HCT116 (cell line): ENCODE data around the gene OR6C2. TPM values are rescaled to one million over a fixed set of nuclear protein-coding genes. Genes with fewer than 3 reads are reported as not detected.

Experiments
- ATAC-seq: fragments of 200-7000 bp; cut with Tn5 transposase; 2 replicates; pipeline ENCODE4 v1.9.1; 2020; ENCODE audit warnings: mild to moderate bottlenecking, moderate library complexity
- BruUV-seq: library from RNA; stranded (reverse); fragments of 400-500 nt; replicated peaks from 2 replicates; lab custom pipeline; 2021; lab: Mats Ljungman, UMichigan
- CTCF ChIA-PET: fragments of 300-600 bp; sonication (Branson Sonifier 250); formaldehyde crosslinking; loops from one replicate; lab custom pipeline; 2021; ENCODE audit warnings: antibody characterized with exemption; lab: Charles Lee
- POLR2A ChIA-PET: fragments of 300-600, 350-600 bp; sonication (Branson Sonifier 250); formaldehyde crosslinking; loops from one replicate; lab custom pipeline; 2021; ENCODE audit warnings: antibody characterized with exemption; lab: Charles Lee
- RAD21 ChIA-PET, 2 experiments: fragments of 300-600 bp; sonication (Branson Sonifier 250); formaldehyde crosslinking; loops; one replicate each; lab custom pipeline; 2023; ENCODE audit warnings: low total read pairs in 2 of 2; ENCODE audit not compliant: uncharacterized antibody in 2 of 2, unreplicated experiment in 2 of 2, low non-redundant PET in 1 of 2; lab: Charles Lee
- DNase-seq: peaks from one replicate; pipeline ENCODE4 v3.0.0-alpha.2; 2010; ENCODE audit warnings: low read depth, low spot score
- H2AFZ ChIP-seq: fragments of 200-600 bp; shearing (Covaris generic), sonication (generic); 2 replicates; pipeline ENCODE4 v1.6.1; 2017; ENCODE audit warnings: low read depth, mixed run types, mixed read lengths, antibody characterized with exemption, low read length; ENCODE audit not compliant: poor library complexity, severe bottlenecking
- H3K27ac ChIP-seq: 2 replicates; pipeline ENCODE4 v1.5.1; 2012; ENCODE audit warnings: low read depth, low read length
- H3K27me3 ChIP-seq: fragments of 200-600 bp; sonication (generic); 2 replicates; pipeline ENCODE4 v1.6.1; 2016; ENCODE audit warnings: mixed run types, low read length, mixed read lengths; ENCODE audit not compliant: insufficient read depth
- H3K36me3 ChIP-seq, 2 experiments: fragments of 200-500 bp in 1 of 2; fragments of 200-600 bp in 1 of 2; sonication (Bioruptor generic) in 1 of 2; sonication (generic) in 1 of 2; 2 replicates each; pipeline versions ENCODE4 v1.5.1 to v1.6.1; 2014 to 2016; ENCODE audit warnings: low read length in 2 of 2, inconsistent platforms in 1 of 2, mixed read lengths in 1 of 2, mixed run types in 1 of 2; ENCODE audit not compliant: insufficient read depth in 2 of 2, control insufficient read depth in 1 of 2
- H3K4me1 ChIP-seq, 2 experiments: fragments of 200-600 bp in 1 of 2; sonication (generic) in 1 of 2; 2 replicates each; pipeline versions ENCODE4 v1.5.1 to v1.6.1; 2012 to 2017; ENCODE audit warnings: low read length in 2 of 2, inconsistent platforms in 1 of 2, mild to moderate bottlenecking in 1 of 2, mixed read lengths in 1 of 2, mixed run types in 1 of 2, moderate library complexity in 1 of 2; ENCODE audit not compliant: insufficient read depth in 2 of 2, control insufficient read depth in 1 of 2
- H3K4me2 ChIP-seq: fragments of 200-600 bp; sonication (generic); 2 replicates; pipeline ENCODE4 v1.6.1; 2017; ENCODE audit warnings: mixed run types, low read length, mixed read lengths
- H3K4me3 ChIP-seq, 2 experiments: fragments of 200-600 bp in 1 of 2; sonication (generic) in 1 of 2; replicated peaks in 1 of 2; 2 replicates each; pipeline ENCODE4 v1.5.1; 2011 to 2016; ENCODE audit warnings: low read length in 2 of 2, control low read depth in 1 of 2, low read depth in 1 of 2, mild to moderate bottlenecking in 1 of 2, mixed read lengths in 1 of 2, mixed run types in 1 of 2
- H3K79me2 ChIP-seq: fragments of 200-600 bp; sonication (generic); 2 replicates; pipeline ENCODE4 v1.6.1; 2017; ENCODE audit warnings: mild to moderate bottlenecking, mixed run types, low read length, moderate library complexity, mixed read lengths; ENCODE audit not compliant: insufficient read depth
- H3K9ac ChIP-seq: fragments of 200-600 bp; sonication (generic); 2 replicates; pipeline ENCODE4 v1.6.1; 2016; ENCODE audit warnings: low read length, mixed read lengths
- H3K9me2 ChIP-seq: fragments of 200-600 bp; sonication (generic), shearing (Covaris generic); 2 replicates; pipeline ENCODE4 v1.6.1; 2017; ENCODE audit warnings: mixed run types, mild to moderate bottlenecking, moderate library complexity; ENCODE audit not compliant: insufficient read depth
- H3K9me3 ChIP-seq, 2 experiments: fragments of 200-500 bp in 1 of 2; fragments of 200-600 bp in 1 of 2; sonication (Bioruptor generic) in 1 of 2; sonication (generic) in 1 of 2; 2 replicates each; pipeline ENCODE4 v1.6.1; 2014 to 2017; ENCODE audit warnings: low read length in 2 of 2, mixed read lengths in 2 of 2, inconsistent platforms in 1 of 2, low read depth in 1 of 2, mild to moderate bottlenecking in 1 of 2, mixed run types in 1 of 2, moderate library complexity in 1 of 2; ENCODE audit not compliant: control insufficient read depth in 1 of 2, insufficient read depth in 1 of 2
- H4K20me1 ChIP-seq: fragments of 200-600 bp; sonication (generic), shearing (Covaris generic); 2 replicates; pipeline ENCODE4 v1.6.1; 2017; ENCODE audit warnings: mixed run types, mild to moderate bottlenecking, moderate library complexity; ENCODE audit not compliant: insufficient read depth
- CBX3 ChIP-seq: IDR thresholded peaks from 2 replicates; pipeline ENCODE4 v1.6.1; 2012; ENCODE audit warnings: low read depth
- CEBPB ChIP-seq: IDR thresholded peaks from 2 replicates; pipeline ENCODE4 v1.6.1; 2012; ENCODE audit warnings: low read depth
- EGR1 ChIP-seq: IDR thresholded peaks from 2 replicates; pipeline ENCODE4 v1.6.1; 2012; ENCODE audit warnings: low read depth
- ELF1 ChIP-seq: IDR thresholded peaks from 2 replicates; pipeline ENCODE4 v1.6.1; 2012; ENCODE audit warnings: low read depth, borderline replicate concordance
- EZH2 ChIP-seq: fragments of 200-600 bp; sonication (generic); IDR thresholded peaks from 2 replicates; pipeline ENCODE4 v1.6.1; 2017; ENCODE audit warnings: antibody characterized with exemption, mixed run types
- FOSL1 ChIP-seq: IDR thresholded peaks from 2 replicates; pipeline ENCODE4 v1.6.1; 2012; ENCODE audit warnings: low read depth
- JUND ChIP-seq: IDR thresholded peaks from 2 replicates; pipeline ENCODE4 v1.6.1; 2012
- POLR2A ChIP-seq: IDR thresholded peaks from 2 replicates; pipeline ENCODE4 v1.7.0; 2011; ENCODE audit warnings: borderline replicate concordance; ENCODE audit not compliant: insufficient read depth, insufficient read length; ENCODE audit errors: extremely low read depth
- POLR2AphosphoS5 ChIP-seq: IDR thresholded peaks from 2 replicates; pipeline ENCODE4 v1.6.1; 2011; ENCODE audit warnings: mild to moderate bottlenecking, low read depth, low read length, moderate library complexity
- REST ChIP-seq: IDR thresholded peaks from 2 replicates; pipeline ENCODE4 v1.6.1; 2012; ENCODE audit warnings: low read depth
- SP1 ChIP-seq: IDR thresholded peaks from 2 replicates; pipeline ENCODE4 v1.6.1; 2012; ENCODE audit warnings: low read depth
- YY1 ChIP-seq: IDR thresholded peaks from 2 replicates; pipeline ENCODE4 v1.6.1; 2011; ENCODE audit warnings: low read length, low read depth, moderate library complexity, mild to moderate bottlenecking; ENCODE audit not compliant: insufficient replicate concordance; ENCODE audit errors: extremely low read depth
- ZFX ChIP-seq: fragments of 450-650 bp; IDR thresholded peaks from 2 replicates; pipeline ENCODE4 v1.6.1; 2017
- intact Hi-C: fragments of 100-400 bp; cut with micrococcal nuclease; formaldehyde crosslinking; loops from 2 replicates; pipeline ENCODE4 v1.10.0; 2022
- total RNA-seq: library from RNA; stranded (reverse); gene quantifications from one replicate; pipeline ENCODE4 v1.2.1, GENCODE V29; 2021; ENCODE audit not compliant: unreplicated experiment
- TF ChIP-seq, protein P1 (sequence below), 3 experiments: fragments of 200-600 bp in 1 of 3; sonication (generic) in 1 of 3; IDR thresholded peaks in 2 of 3; conservative IDR thresholded peaks in 1 of 3; 2 replicates each; pipeline ENCODE4 v1.5.1; 2012 to 2017; ENCODE audit warnings: low read depth in 2 of 3, low read length in 2 of 3, antibody characterized with exemption in 1 of 3, borderline replicate concordance in 1 of 3, control low read depth in 1 of 3, mild to moderate bottlenecking in 1 of 3, mixed read lengths in 1 of 3, mixed run types in 1 of 3, moderate library complexity in 1 of 3; ENCODE audit not compliant: insufficient read depth in 1 of 3

Gene OR6C2
- total RNA-seq, 1 experiment from 2014 or later = not detected

GRCh38 chr12:55396326-55396725 lies 47.5 kb upstream of the OR6C2 start:
- no peak for ATAC-seq
- H3K9me2 ChIP-seq = no peaks in the 10 kb centered on the region
- peaks cover 30% of the 10 kb centered on the region for H3K27me3 ChIP-seq
- no peaks in the 10 kb centered on the region for H4K20me1 ChIP-seq
- H3K9ac ChIP-seq = no peak overlapping the region
- DNase-seq = no peak
- H3K36me3 ChIP-seq = no peaks in the 10 kb centered on the region
- ChIA-PET RAD21 (no interaction called here), POLR2A (no interaction called here), CTCF (no interaction called here)
- no peak overlapping the region for H3K4me3 ChIP-seq
- TF ChIP-seq SP1 (no peak), YY1 (no peak)
- no peaks in the 10 kb centered on the region for H3K9me3 ChIP-seq
- H2AFZ ChIP-seq = no peak overlapping the region
- intact Hi-C loops = loop anchor here (10.0 kb wide), 1 partner anchor 218 kb away; no protein-coding TSS in a partner anchor
- no peak overlapping the region for H3K4me2 ChIP-seq
- no peaks in the 10 kb centered on the region for H3K79me2 ChIP-seq
- no TSS peak for BruUV-seq
- H3K4me1 ChIP-seq = no peaks in the 10 kb centered on the region
- no peak overlapping the region for H3K27ac ChIP-seq

- RAD21 ChIA-PET = no interaction called here
- BruUV-seq = no TSS peak
- POLR2A ChIA-PET = no interaction called here
- Histone ChIP-seq H3K27me3 (peaks cover 27% of the 10 kb centered on the region), H3K27ac (no peak within 1 kb of the TSS), H3K9me3 (no peaks in the 10 kb centered on the region), H3K79me2 (no peaks in the 10 kb centered on the region), H3K9ac (no peak within 1 kb of the TSS), H4K20me1 (no peaks in the 10 kb centered on the region), H3K36me3 (no peaks in the 10 kb centered on the region), H3K9me2 (no peaks in the 10 kb centered on the region), H3K4me1 (no peaks in the 10 kb centered on the region), H3K4me3 (no peak within 1 kb of the TSS), H3K4me2 (no peak within 1 kb of the TSS), H2AFZ (no peak within 1 kb of the TSS)
- DNase-seq (no peak), ATAC-seq (no peak)
- CTCF ChIA-PET = no interaction called here
- intact Hi-C loops = no loop called here
- TF ChIP-seq EGR1 (no peak), FOSL1 (no peak), ZFX (no peak), ELF1 (no peak), POLR2AphosphoS5 (no peak), JUND (no peak), REST (no peak), CEBPB (no peak), SP1 (no peak), EZH2 (no peak), POLR2A (no peak), CBX3 (no peak)
- TF ChIP-seq, protein P1, sequence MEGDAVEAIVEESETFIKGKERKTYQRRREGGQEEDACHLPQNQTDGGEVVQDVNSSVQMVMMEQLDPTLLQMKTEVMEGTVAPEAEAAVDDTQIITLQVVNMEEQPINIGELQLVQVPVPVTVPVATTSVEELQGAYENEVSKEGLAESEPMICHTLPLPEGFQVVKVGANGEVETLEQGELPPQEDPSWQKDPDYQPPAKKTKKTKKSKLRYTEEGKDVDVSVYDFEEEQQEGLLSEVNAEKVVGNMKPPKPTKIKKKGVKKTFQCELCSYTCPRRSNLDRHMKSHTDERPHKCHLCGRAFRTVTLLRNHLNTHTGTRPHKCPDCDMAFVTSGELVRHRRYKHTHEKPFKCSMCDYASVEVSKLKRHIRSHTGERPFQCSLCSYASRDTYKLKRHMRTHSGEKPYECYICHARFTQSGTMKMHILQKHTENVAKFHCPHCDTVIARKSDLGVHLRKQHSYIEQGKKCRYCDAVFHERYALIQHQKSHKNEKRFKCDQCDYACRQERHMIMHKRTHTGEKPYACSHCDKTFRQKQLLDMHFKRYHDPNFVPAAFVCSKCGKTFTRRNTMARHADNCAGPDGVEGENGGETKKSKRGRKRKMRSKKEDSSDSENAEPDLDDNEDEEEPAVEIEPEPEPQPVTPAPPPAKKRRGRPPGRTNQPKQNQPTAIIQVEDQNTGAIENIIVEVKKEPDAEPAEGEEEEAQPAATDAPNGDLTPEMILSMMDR (IDR thresholded peaks at IDR 0.05 in 2 of 3, conservative IDR thresholded peaks at IDR 0.05 in 1 of 3; ENCODE audit: borderline replicate concordance in 1 of 3, insufficient read depth in 1 of 3, low read depth in 2 of 3, low read length in 2 of 3) = no peak
Measured at GRCh38 chr12:55400229-55400628, 43.6 kb upstream of the OR6C2 start, which contains the start of gene OR6C65. TSS of gene OR6C65 (plus strand) at chr12:55400529. CDS start at chr12:55400529, 0 bp downstream.
